AG09319 (cell line): Measurements from ENCODE around the gene ZNF544.

ENCODE experiments used
- DNase-seq: peaks from one replicate; pipeline ENCODE4 v3.0.0-alpha.2; 2010; ENCODE audit warnings: low read depth; ENCODE audit errors: extremely low read depth
- CTCF ChIP-seq: IDR thresholded peaks from 2 replicates; pipeline ENCODE4 v1.5.1; 2011; ENCODE audit warnings: low read depth, mild to moderate bottlenecking, inconsistent platforms, low read length, moderate library complexity

The ZNF544 gene

GRCh38 chr19:58203814-58204475, 24.8 kb upstream of the ZNF544 start:
- DNase-seq: no peak
- no peak for TF ChIP-seq CTCF

GRCh38 chr19:58204566-58204965, 24.1 kb upstream of the ZNF544 start:
- no peak for TF ChIP-seq CTCF
- no peak for DNase-seq

GRCh38 chr19:58209577-58209976, 19.1 kb upstream of the ZNF544 start:
- DNase-seq: no peak
- no peak for TF ChIP-seq CTCF

- no peak for TF ChIP-seq CTCF
- no peak for DNase-seq
Observed at GRCh38 chr19:58212336-58213074, 16.2 kb upstream of the ZNF544 start.

- TF ChIP-seq CTCF: no peak
- no peak for DNase-seq
Observed at GRCh38 chr19:58213075-58213369, 15.7 kb upstream of the ZNF544 start.

GRCh38 chr19:58217069-58217481, 11.6 kb upstream of the ZNF544 start:
- no peak for DNase-seq
- no peak for TF ChIP-seq CTCF

GRCh38 chr19:58217607-58218391, 10.9 kb upstream of the ZNF544 start:
- TF ChIP-seq CTCF: no peak
- no peak for DNase-seq
